HG02981 (cell line): ENCODE data around the gene CCDC38.

ENCODE experiments used
- ATAC-seq: cut with Tn5 transposase; IDR thresholded peaks from one replicate; pipeline ENCODE4 v1.9.1; 2021; ENCODE audit warnings: mild to moderate bottlenecking, moderate library complexity; ENCODE audit not compliant: unreplicated experiment

The CCDC38 gene

DNA sequence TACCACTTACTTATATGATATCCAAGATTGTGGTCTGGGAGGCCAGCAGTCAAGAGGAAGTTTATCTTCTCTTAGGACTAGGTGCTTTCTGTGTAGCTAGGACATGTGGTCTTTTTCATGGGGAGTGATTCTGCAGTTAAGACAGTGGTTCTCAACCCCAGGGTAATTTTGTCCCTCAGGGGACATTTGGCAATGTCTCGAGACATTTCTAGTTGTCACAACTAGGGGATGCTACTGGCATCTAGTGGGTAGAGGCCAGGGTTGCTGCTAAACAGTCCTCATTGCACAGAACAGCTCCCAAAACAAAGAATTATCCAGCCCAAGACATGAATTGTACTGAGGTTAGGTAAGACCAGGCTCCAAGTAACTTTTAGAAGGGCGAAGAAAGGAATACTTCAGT is 20.7 kb upstream of the CCDC38 start:
- no peak for ATAC-seq

DNA sequence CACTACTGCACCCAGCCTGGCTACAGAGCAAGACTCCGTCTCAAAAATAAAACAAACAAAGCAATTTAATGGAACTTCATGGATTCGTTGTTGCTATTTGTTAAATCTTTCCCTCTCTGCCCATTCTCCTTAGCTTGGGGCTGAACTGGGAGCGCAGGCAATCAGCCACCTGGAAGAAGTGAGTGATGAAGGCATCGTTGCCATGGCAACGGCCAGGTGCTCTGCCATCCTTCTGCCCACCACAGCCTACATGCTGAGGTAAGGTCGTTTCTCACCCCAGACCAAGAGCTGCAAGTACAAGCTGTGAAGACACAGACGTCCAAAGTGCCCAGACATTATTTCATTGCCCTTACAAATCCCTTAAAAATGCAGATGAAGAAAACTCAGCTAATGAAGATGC is 19.8 kb upstream of the CCDC38 start:
- ATAC-seq: no peak

DNA sequence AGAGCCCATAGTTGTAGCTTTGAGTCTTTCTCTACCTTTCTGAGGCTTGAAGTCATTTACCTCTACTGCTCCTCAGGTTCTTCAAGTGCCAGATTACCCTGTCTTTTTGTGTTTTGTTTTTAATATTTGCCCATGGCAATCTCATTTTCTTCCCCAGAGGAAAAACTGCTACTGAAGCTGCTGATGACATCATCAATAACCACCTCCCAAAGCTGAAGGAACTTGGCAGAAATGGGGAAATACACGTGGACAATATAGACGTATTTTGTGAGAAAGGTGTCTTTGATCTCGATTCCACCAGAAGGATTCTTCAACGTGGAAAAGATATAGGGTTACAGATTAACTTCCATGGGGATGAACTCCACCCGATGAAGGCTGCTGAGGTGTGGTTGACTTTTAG is 17.8 kb upstream of the CCDC38 start:
- no peak for ATAC-seq

DNA sequence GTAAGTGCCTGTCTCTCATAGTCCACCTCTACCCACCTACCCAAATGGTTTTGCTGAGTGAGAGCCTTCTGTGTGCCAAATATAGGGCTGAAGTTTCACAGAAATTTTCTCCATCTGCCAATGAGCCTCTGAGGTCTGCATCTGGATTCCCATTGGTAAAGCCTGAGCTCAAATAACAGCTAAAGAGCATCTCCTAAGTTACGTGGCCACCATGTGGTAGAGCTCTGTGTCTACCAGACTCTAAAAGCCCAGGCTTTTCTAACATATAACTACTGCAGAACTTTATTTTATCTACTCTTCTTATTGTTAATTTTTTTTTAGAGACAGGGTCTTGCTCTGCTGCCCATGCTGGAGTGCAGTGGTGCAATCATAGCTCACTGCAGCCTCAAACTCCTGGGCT is 16.7 kb upstream of the CCDC38 start:
- ATAC-seq: no peak

DNA sequence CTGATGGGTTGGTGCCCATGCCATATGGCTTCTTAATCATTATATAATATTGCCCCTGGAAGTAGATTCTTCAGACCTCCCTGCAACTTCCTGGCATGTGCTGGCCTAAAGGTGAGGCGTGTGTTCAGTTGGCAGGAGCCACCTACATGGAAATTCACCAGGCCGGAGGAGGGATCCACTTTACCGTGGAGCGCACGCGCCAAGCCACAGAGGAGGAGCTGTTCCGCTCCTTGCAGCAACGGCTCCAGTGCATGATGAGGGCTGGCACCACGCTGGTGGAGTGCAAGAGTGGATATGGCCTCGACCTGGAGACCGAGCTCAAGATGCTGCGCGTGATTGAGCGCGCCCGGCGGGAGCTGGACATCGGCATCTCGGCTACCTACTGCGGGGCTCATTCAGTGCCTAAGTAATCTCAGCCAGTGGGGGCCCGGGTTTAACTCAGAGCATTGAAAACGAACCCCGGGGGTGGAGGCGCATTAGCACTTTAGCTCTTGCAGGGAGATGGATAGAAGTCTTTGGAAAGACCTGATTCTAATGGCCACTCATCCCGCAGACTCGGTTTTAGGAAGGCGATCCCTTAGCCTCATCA is 14.2 kb upstream of the CCDC38 start:
- ATAC-seq: no peak

DNA sequence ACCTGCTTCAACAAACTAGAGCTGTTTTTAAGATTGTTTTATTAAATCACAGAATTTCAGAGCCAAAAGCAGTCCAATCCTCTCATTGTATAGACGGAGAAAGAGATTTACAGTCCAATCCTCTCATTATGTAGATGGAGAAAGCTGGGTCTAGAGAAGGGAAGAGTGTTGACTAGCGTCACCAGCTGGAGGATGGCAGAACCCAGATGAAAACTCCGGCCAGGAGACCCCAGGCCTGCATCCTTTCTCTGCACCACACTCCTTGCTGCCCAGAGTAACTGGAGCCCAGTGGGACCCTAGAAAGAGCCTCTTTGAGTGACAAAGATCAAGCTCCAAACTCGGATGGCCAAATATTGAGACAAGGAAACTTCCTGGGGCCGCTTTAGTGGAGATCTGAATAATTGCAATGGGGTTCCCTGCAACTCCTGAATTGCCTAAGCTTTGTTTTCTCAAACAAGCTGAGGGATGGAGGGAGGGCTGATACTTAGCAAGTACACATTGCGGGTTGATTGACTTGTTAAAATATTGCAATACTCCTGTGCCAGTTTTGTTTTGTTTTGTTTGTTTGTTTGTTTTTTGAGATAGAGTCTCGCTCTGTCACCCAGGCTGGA is 13.2 kb upstream of the CCDC38 start:
- no peak for ATAC-seq

DNA sequence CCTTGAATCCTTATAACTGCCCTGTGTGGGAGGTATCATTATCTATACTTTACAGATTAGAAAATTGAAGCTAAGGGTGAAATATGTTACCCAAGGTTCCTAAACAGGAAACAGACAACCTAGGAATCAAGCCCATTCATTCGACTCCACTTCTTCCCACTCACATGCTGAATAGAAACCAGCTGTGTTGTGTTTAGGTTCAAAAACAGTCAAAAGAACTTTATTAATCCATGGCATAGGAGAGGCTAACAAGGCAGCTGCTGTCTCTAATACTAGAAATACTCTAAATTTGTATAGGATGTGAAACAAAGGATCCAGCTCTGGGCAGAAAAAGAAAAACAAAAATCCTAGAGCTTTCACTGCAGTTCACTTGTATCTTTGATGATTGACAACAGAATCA is 10.6 kb upstream of the CCDC38 start:
- no peak for ATAC-seq

DNA sequence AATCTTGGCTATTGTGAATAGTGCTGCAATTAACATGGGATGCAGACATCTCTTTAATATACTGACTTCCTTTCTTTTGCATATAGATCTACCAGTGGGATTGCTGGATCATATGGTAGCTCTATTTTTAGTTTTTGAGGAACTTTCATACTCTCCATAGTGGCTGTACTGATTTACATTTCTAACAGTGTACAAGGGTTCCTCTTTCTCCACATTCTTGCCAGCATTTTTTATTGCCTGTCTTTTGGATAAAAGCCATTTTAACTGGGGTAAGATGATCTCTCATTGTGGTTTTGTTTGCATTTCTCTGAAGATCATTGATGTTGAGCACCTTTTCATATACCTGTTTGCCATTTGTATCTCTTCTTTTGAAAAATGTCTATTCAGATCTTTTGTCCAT is 9.1 kb upstream of the CCDC38 start:
- no peak for ATAC-seq

DNA sequence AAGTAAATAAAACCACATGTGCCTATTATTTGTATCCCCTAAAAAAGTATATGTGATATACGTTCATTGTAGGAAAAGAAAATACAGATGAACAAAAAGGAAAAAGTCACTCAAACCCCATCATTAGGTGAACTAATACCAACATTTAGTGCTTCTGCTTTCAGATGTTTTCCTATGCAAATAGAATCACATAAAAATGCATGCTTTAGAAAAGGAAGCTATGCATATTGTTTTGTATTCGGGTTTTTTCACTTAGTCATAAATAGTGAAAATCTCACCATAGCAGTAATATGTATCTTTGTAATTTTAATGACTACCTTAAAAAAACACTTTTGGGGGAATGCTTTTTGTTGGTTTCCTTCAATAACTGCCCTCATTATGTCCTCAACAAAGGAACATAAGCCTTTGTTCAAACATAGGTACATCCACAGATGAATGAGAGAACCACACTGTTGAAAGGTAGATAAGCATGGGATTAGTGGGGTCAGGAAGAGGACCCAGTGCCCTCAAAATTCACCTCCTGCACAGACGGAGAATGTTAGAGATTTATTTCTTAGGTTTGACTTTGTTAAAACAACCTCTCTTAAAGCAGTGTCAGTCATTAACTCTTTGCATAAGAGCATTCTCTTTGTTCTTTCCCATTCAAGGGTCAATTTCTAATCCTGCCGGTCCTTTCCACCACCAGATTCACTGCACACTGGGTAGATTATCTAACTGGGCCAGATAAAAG is 7.2 kb upstream of the CCDC38 start:
- no peak for ATAC-seq

DNA sequence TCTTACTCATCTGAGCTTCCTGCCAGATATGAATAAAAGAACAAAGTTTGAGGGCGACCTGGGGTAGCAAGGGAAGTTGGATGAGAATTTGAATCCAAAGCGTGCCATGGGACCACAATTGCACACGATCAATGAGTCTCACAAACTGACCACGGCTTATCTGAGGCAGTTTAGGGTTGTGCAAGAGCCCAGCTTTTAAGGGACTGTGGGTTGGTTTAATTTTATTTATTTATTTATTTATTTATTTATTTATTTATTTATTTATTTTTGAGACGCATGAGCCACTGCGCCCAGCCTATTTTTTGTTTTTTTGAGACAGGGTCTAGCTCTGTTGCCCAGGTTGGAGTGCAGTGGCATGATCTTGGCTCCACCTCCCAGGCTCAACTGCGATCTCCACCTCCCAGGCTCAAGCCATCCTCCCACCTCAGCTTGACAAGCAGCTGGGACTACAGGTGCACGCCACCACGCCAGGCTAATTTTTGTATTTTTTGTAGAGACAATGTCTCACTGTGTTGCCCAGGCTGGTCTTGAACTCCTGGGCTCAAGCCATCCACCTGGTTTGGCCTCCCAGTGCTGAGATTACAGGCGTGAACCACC is 1.8 kb upstream of the CCDC38 start:
- no peak for ATAC-seq

DNA sequence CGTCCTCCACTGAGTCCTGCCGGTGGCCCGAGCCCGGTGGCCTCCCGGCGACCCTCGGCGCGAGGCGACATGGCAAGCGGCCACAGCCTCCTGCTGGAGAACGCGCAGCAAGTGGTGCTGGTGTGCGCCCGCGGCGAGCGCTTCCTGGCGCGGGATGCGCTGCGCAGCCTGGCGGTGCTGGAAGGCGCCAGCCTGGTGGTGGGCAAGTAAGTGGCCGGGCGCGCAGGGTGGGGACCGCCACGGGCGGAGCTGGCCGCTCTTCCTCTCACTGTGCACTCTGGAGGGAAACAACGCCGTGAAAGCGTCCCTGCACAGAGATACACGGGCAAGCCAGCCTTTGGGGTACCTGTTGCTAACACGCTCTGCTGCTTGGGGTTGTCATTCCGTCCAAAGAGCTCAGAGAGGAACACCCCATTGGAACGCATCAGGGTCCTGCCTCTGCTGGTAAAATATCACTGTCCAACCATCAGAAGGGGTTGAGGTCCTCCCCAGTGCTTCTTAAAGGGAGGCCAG is 972 bp upstream of the CCDC38 start, which contains the start of gene AMDHD1:
AMDHD1 (plus strand) TSS at position 2 of the 513 bp plus-strand sequence; CDS start at position 70, 68 bp downstream.
- peak; percentile 58 for ATAC-seq

DNA sequence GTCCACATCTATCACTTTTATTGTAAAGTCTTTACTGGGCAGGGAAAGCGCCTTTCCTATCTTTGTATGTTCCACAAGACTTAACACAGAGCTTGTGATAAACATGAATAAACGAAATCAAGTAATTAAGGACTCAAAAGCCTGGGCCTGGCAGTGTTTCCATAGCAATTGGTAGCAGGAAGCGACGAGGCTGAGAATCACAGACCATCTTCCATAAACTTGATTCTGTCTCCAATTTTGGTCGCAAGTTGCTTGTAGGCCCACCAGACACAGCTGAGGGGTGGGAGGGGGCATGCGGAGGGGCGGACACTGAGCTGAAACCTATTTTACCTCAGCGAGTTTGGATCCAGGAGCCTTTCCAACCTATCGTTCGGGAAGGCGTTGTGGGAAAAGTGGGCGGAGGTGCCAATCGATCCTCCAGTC is 302 bp downstream of the CCDC38 start:
- no peak for ATAC-seq

DNA sequence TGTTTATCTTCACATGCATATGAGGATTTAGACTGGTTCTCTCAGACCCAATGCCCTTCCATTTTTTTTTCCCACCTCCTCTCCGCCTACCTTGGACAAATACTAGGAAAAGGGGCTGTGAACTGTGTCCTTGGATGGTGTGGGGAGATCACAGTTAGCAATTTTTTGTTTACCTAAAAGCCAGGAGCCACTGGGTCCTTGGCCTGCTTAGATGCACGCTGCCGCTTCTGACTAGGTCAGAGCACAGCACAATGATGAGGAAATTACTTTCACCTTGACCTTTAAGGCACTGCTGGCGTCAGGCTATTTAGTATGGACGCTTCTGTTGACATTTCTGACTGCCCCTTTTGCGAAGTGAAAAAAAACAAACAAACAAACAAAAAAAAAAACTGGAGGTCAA is 1.9 kb downstream of the CCDC38 start:
- no peak for ATAC-seq

DNA sequence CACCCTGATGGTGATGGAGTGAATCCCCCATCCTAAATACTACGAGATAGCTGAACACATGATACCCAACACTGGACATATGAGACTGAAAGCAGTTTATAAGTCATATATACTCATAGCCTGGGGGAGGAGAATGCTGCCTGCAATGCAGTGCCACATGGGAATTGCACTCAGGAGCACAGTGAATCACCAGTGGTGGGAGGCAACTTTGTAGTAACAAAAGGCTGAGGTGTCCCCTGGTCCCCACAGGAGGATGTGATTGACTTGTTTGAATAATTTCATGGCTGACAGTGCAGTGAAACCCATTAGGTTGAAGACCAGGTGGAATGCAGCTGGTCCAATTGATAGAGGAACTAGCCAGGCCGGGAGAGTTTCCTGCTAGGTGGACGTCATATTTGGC is 20.2 kb downstream of the CCDC38 start:
- ATAC-seq: no peak

DNA sequence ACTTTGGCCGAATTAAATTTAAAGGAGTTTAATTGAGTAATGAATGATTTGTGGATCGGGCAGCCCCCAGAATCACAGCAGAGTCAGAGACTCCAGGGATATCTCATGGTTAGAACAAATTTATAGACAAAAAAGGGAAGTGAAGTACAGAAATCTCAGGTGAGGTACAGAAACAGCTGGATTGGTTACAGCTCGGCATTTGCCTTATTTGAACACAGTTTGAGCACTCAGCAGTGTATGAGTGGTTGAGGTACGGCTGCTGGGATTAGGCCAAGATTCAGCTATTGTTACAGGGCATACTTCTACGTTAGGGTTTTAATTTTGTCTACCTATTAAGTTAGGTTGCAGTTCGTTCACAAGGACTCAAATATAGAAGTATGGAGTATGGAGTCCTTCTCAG is 23.3 kb downstream of the CCDC38 start:
- ATAC-seq: no peak

DNA sequence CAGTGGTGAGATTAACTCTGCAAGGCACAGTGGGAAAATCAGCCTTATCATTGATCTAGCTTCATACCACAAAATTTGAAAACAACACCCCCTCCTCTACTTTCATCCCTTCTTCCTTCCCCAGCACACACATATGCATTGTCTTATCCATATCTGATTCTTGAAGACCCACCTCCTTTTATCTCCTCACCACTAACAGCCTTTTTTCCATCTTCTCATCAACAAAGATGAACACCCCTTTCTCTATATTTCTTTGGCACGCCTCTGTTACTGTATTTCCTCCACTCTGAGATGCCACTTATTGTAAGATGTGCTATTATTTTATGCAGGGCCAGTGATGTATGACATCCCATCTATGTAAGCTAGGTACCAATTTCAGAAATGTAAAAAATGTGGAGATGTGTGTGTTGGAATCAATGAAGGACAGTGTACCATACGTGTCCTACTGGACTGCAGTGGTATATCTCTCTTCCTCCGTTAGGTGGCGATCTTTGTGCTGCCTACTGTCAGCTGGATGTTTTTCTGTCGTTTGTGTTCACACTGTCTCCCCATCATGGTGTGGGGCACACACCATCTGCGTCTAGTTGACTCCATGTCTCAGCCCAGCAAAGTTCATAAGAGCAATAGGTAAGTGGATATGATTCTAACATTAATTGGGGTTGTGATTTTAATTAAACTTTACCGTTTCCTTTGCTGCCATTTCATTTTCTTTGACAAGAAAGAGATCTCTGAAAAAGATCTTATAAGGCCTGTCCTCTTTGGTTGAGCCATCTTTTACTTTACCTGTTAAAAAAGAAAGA is 24.0 kb downstream of the CCDC38 start:
- ATAC-seq: peak; percentile 85

DNA sequence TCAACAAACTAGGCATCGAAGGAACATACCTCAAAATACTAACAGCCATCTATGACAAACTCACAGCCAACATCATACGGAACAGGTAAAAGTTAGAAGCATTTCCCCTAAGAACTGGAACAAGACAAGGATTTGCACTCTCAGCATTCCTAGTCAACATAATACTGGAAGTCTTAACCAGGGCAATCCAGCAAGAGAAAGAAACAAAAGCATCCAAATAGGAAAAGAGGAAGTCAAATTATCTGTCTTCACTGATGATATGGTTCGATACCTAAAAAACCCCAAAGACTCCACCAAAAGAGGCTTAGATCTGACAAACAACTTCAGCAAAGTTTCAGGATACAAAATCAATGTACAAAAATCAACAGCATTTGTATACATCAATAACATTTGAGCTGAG is 32.5 kb downstream of the CCDC38 start:
- ATAC-seq: no peak

DNA sequence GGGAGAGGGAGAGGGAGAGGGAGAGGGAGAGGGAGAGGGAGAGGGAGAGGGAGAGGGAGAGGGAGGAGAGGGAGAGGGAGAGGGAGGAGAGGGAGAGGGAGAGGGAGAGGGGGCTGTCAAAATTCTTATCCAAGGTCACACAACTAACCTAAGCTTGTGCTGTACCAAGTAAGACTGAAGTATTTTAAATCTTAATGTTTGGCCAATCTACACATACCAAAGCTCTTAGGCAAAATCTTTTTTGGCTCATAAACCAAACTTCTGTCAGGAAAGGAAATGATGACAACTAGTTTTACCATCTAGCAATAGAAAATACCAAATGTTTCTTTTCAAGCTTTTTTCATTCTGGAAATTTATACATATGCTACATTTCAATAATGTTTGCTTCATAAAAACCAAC is 33.8 kb downstream of the CCDC38 start:
- ATAC-seq: no peak

DNA sequence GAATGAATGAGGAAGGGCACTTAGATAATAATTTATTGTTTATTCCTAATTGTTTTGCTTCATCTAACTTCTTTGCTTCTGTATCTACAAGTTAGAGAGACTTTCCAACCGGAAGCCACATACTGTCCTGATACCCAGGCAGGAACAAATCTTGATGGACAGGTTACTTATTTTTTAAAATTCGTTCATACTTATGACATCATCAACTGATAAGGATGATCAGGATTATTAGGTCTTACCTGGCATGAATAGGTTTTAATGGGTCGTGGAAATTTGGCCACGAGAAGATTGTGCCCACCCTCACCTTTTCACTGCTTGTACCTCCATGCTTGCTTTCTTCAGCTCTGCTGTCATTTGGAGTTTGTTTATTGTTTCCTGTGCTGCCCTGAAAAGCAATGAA is 44.3 kb downstream of the CCDC38 start:
- no peak for ATAC-seq

DNA sequence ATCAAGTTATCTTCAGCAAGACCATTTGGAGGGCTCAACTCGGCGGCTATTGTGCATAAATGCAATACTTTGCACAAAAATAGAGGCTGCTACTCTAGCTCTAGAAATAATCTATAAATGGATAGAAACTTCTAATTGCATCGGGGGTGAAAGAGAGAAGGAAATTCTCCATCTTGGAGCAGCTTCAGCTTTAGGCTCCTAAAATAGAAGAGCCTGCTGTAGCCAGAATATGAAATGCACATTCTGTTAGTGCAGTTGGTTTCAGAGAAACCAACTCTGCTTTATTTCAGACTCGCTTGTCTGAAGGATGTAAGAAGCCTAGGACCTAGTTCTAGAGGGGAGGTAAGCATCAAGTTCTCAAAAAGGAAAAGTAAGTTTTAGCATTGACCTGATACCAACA is 45.6 kb downstream of the CCDC38 start:
- ATAC-seq: no peak

DNA sequence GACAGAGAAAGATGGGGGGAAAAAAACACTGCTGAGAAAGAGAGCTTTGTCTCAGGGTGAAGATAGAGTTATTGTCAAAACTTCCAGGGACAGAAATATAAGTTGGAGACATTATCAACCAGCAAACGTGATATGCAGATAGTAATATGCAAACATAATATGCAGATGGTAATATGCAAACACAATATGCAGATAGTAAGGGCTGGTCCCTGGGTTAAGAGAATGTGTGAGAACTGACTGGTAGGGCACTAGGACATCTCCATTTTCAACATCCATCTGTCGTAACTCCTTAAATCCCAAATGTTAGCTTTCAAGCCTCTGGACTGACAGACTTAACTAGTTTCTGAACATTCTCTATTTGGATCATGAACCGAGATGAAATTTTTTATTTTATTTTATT is 51.5 kb downstream of the CCDC38 start:
- ATAC-seq: no peak
